HFF-Myc (cell line): ENCODE measurements around the gene OXT.
"Not testable (repeated sequence)": the region's sequence is repeated elsewhere in the genome, so short reads cannot be mapped to it uniquely, and the experiment has no call there.

Experiments
- DNase-seq: peaks from one replicate; pipeline ENCODE4 v3.0.0-alpha.2; 2011; ENCODE audit warnings: low read depth; ENCODE audit errors: extremely low read depth
- H3K4me3 ChIP-seq: replicated peaks from 2 replicates; pipeline ENCODE4 v1.5.1; 2011; ENCODE audit warnings: low read depth, mild to moderate bottlenecking, control low read depth, low read length
- TF ChIP-seq, protein P1 (sequence below): IDR thresholded peaks from 2 replicates; pipeline ENCODE4 v1.5.1; 2012; ENCODE audit warnings: mild to moderate bottlenecking, low read depth, low read length, control low read depth; ENCODE audit errors: missing control alignments

Gene OXT

DNA sequence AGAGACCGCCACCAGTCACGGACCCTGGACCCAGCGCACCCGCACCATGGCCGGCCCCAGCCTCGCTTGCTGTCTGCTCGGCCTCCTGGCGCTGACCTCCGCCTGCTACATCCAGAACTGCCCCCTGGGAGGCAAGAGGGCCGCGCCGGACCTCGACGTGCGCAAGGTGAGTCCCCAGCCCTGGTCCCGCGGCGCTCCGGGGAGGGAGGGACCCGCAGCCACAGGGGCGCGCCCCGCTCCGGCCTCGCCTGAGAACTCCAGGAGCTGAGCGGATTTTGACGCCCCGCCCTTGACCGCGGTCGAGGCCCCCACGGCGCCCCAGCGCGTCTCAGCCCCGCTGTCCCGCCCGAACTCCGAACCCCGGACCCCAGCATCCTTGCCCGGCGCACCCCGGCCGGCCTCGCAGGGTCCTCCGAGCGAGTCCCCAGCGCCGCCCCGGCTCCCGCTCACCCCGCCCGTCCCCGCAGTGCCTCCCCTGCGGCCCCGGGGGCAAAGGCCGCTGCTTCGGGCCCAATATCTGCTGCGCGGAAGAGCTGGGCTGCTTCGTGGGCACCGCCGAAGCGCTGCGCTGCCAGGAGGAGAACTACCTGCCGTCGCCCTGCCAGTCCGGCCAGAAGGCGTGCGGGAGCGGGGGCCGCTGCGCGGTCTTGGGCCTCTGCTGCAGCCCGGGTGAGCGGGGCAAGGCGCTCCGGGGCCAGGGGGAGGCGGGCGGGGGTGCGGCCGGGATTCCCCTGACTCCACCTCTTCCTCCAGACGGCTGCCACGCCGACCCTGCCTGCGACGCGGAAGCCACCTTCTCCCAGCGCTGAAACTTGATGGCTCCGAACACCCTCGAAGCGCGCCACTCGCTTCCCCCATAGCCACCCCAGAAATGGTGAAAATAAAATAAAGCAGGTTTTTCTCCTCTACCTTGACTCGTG lies at the start of gene OXT:
TSS of gene OXT (plus strand) at position 11 of the 920 bp plus-strand sequence. CDS start at position 47, 36 bp downstream.
- H3K4me3 ChIP-seq: no peak within 1 kb of the TSS; the same call in 1 of the 2 replicates
- no peak for DNase-seq
- TF ChIP-seq, protein P1, sequence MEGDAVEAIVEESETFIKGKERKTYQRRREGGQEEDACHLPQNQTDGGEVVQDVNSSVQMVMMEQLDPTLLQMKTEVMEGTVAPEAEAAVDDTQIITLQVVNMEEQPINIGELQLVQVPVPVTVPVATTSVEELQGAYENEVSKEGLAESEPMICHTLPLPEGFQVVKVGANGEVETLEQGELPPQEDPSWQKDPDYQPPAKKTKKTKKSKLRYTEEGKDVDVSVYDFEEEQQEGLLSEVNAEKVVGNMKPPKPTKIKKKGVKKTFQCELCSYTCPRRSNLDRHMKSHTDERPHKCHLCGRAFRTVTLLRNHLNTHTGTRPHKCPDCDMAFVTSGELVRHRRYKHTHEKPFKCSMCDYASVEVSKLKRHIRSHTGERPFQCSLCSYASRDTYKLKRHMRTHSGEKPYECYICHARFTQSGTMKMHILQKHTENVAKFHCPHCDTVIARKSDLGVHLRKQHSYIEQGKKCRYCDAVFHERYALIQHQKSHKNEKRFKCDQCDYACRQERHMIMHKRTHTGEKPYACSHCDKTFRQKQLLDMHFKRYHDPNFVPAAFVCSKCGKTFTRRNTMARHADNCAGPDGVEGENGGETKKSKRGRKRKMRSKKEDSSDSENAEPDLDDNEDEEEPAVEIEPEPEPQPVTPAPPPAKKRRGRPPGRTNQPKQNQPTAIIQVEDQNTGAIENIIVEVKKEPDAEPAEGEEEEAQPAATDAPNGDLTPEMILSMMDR: no peak

DNA sequence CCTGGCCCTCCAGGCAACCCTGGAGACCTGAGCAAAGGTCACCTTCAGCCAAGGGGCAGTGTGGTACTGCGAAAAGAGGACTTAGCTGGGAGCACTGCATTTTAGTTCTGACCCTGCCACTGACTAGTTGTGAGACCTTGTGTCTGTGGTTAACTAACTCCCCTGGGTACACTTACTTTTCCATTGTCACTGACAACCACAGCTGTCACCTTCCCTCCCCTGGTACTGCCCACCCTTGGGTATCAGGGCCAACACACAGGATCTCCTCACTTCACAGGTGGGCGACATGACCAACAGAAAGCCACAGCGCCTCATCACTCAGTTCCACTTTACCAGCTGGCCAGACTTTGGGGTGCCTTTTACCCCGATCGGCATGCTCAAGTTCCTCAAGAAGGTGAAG lies 49.6 kb upstream of the OXT start:
- TF ChIP-seq, protein P1: no peak
- DNase-seq: no peak
- no peak overlapping the region for H3K4me3 ChIP-seq

DNA sequence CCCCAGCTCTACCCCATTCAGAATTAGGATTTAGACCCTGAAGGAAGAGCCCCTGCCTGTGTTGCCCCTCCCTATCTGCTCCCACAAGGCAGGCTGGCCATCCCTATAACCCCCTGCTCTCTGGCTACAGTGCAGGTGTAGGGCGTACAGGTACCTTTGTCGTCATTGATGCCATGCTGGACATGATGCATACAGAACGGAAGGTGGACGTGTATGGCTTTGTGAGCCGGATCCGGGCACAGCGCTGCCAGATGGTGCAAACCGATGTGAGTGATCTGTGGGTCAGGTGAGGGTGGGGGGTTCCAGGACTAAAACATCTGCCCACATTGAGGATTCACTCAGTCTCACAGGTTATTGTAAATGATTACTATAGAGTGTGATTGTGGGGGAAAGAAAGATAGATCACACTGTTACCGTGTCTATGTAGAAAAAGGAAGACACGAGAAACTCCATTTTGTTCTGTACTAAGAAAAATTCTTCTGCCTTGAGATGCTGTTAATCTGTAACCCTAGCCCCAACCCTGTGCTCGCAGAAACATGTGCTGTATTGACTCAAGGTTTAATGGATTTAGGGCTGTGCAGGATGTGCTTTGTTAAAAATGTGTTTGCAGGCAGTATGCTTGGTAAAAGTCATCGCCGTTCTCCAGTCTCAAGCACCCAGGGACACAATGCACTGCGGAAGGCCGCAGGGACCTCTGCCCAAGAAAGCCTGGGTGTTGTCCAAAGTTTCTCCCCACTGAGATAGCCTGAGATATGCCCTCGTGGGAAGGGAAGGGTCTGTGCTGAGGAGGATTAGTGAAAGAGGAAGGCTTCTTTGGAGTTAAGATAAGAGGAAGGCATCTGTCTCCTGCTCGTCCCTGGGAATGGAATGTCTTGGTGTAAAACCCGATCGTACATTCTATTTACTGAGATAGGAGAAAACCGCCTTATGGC lies 48.6 kb upstream of the OXT start:
- not testable (repeated sequence) for DNase-seq, H3K4me3 ChIP-seq

DNA sequence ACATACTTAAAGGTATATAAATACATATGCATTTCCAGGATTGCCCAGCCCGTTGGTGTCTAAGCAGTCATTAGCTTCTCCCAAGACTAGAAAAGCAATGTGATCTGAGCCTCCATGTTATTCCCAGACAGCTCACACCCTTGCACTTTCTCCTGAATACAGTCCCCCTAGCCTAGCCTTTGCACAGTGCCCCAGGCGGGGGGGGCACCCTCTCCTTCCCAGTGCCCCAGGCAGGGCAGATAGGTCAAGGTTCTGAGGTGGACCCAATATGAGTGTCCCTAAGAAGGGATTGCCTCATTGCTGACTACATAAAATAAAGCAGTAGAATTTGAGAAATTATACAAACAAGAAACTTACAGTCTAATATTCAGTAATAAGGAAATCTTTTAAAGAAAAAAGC lies 43.4 kb upstream of the OXT start:
- DNase-seq: no peak
- TF ChIP-seq, protein P1: no peak
- no peak overlapping the region for H3K4me3 ChIP-seq

DNA sequence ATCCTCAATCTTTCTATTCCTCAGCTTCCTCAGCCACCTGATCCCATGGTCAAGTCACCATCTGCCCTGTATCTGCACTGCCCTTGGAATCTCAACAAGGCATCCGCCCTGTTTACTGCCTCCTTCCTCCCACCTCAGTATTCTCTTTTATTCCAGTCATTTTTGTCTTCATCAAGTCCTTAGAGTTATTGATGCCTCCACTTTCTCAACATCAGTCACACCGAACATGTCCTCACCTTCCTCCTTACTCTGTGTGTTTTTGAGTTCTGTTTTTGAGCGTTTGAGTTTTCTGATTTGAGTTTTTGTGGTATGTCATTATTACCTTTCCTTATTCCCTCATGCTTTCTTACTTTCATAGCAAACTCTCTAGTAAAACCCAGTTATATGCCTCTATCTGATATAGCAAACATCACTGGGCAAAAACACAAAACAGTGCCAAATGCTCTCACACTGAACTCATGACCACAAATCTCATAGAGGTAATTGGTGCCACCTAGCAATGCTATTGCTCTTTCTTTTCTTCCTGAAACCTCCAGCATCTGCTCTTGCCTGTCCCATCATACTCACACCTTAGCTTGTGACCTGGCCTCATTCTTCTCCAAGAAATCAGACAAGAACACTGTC lies 39.8 kb upstream of the OXT start:
- no peak for DNase-seq
- no peak overlapping the region for H3K4me3 ChIP-seq
- TF ChIP-seq, protein P1: no peak

DNA sequence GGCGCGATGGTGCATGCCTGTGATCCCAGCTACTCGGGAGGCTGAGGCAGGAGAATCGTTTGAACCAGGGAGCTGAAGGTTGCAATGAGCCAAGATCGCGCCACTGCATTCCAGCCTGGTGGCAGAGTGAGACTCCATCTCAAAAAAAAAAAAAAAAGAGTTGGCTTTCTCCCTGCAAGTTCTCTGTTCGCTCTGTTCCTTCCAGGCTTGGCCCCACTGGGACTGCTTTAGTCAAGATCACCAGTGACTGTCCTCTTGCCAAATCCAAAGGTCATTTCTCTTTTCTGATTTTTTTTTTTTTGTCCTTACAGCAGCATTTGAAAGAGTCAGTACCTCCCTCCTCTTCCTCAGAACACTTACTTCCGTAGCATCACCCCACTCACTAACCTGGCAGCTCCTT lies 38.8 kb upstream of the OXT start:
- no peak for DNase-seq
- TF ChIP-seq, protein P1: no peak
- no peak overlapping the region for H3K4me3 ChIP-seq

DNA sequence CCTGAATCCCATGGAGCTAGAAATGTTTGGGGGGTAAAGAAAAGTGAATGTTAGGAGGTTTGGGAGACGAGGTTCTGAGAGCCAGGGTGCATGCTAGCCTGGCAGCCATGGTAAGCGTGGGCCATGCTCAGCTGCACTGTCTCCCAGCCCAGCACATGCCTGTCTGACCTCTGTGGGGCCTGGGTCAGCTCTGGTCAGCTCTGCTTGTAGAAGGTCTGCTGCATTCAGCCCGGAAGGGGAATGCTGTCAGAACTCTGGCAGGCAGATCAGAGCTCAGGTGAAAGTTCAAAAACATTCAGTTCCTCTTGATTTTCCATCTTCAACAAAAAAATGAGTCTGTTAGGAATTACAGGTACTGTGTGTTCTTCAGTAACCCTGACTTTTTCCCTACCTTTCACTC lies 33.8 kb upstream of the OXT start:
- no peak for DNase-seq
- no peak overlapping the region for H3K4me3 ChIP-seq
- TF ChIP-seq, protein P1: no peak
